Measurements from ENCODE around the gene ST3GAL6.

The ST3GAL6 gene

GRCh38 chr3:98763819-98764418 lies 779 bp downstream of the ST3GAL6 start:
- DNase-seq (ENCODE audit: low spot score) (no peak), ATAC-seq (ENCODE audit: low read depth) (no peak)
- H3K36me3 ChIP-seq (ENCODE audit: low read depth), result no peaks in the 10 kb centered on the region
- H3K4me3 ChIP-seq (ENCODE audit: severe bottlenecking), result no peak overlapping the region
- H3K9me3 ChIP-seq (ENCODE audit: severe bottlenecking), result no peaks in the 10 kb centered on the region
- H3K4me1 ChIP-seq (ENCODE audit: insufficient read depth, poor library complexity, severe bottlenecking), result no peaks in the 10 kb centered on the region
- H3K27me3 ChIP-seq (ENCODE audit: insufficient read depth, poor library complexity, severe bottlenecking), result no peaks in the 10 kb centered on the region
- no peak overlapping the region for H3K27ac ChIP-seq (ENCODE audit: poor library complexity, severe bottlenecking)
- no peak for TF ChIP-seq CTCF (IDR thresholded peaks at IDR 0.05; ENCODE audit: poor library complexity, severe bottlenecking)

- Histone ChIP-seq H3K4me3 (ENCODE audit: severe bottlenecking) (no peak overlapping the region), H3K36me3 (ENCODE audit: low read depth) (no peaks in the 10 kb centered on the region), H3K4me1 (ENCODE audit: insufficient read depth, poor library complexity, severe bottlenecking) (no peaks in the 10 kb centered on the region), H3K9me3 (ENCODE audit: severe bottlenecking) (no peaks in the 10 kb centered on the region), H3K27me3 (ENCODE audit: insufficient read depth, poor library complexity, severe bottlenecking) (no peaks in the 10 kb centered on the region), H3K27ac (ENCODE audit: poor library complexity, severe bottlenecking) (no peak overlapping the region)
- DNase-seq (ENCODE audit: low spot score) (no peak), ATAC-seq (ENCODE audit: low read depth) (no peak)
- TF ChIP-seq CTCF (IDR thresholded peaks at IDR 0.05; ENCODE audit: poor library complexity, severe bottlenecking), result no peak
These were observed 1.3 kb downstream of the ST3GAL6 start for GRCh38 chr3:98764472-98764884.

GRCh38 chr3:98765721-98766120 lies 2.6 kb downstream of the ST3GAL6 start:
- H3K4me1 ChIP-seq (ENCODE audit: insufficient read depth, poor library complexity, severe bottlenecking), result no peaks in the 10 kb centered on the region
- H3K27me3 ChIP-seq (ENCODE audit: insufficient read depth, poor library complexity, severe bottlenecking), result no peaks in the 10 kb centered on the region
- DNase-seq (ENCODE audit: low spot score) (no peak), ATAC-seq (ENCODE audit: low read depth) (no peak)
- no peak overlapping the region for H3K27ac ChIP-seq (ENCODE audit: poor library complexity, severe bottlenecking)
- no peak overlapping the region for H3K4me3 ChIP-seq (ENCODE audit: severe bottlenecking)
- TF ChIP-seq CTCF (IDR thresholded peaks at IDR 0.05; ENCODE audit: poor library complexity, severe bottlenecking), result no peak
- H3K9me3 ChIP-seq (ENCODE audit: severe bottlenecking), result no peaks in the 10 kb centered on the region
- H3K36me3 ChIP-seq (ENCODE audit: low read depth), result no peaks in the 10 kb centered on the region

- Histone ChIP-seq H3K27ac (ENCODE audit: poor library complexity, severe bottlenecking) (no peak overlapping the region), H3K36me3 (ENCODE audit: low read depth) (no peaks in the 10 kb centered on the region), H3K9me3 (ENCODE audit: severe bottlenecking) (no peaks in the 10 kb centered on the region), H3K4me1 (ENCODE audit: insufficient read depth, poor library complexity, severe bottlenecking) (no peaks in the 10 kb centered on the region), H3K27me3 (ENCODE audit: insufficient read depth, poor library complexity, severe bottlenecking) (no peaks in the 10 kb centered on the region), H3K4me3 (ENCODE audit: severe bottlenecking) (no peak overlapping the region)
- no peak for DNase-seq (ENCODE audit: low spot score)
- no peak for ATAC-seq (ENCODE audit: low read depth)
- no peak for TF ChIP-seq CTCF (IDR thresholded peaks at IDR 0.05; ENCODE audit: poor library complexity, severe bottlenecking)
These were observed 3.8 kb downstream of the ST3GAL6 start for GRCh38 chr3:98766924-98767323.

GRCh38 chr3:98768961-98769360 lies 5.8 kb downstream of the ST3GAL6 start:
- ATAC-seq (ENCODE audit: low read depth) (no peak), DNase-seq (ENCODE audit: low spot score) (no peak)
- Histone ChIP-seq H3K27ac (ENCODE audit: poor library complexity, severe bottlenecking) (no peak overlapping the region), H3K27me3 (ENCODE audit: insufficient read depth, poor library complexity, severe bottlenecking) (no peaks in the 10 kb centered on the region), H3K9me3 (ENCODE audit: severe bottlenecking) (no peaks in the 10 kb centered on the region), H3K36me3 (ENCODE audit: low read depth) (no peaks in the 10 kb centered on the region), H3K4me3 (ENCODE audit: severe bottlenecking) (no peak overlapping the region), H3K4me1 (ENCODE audit: insufficient read depth, poor library complexity, severe bottlenecking) (no peaks in the 10 kb centered on the region)
- no peak for TF ChIP-seq CTCF (IDR thresholded peaks at IDR 0.05; ENCODE audit: poor library complexity, severe bottlenecking)

Measured in RWPE2 (cell line).